PC-9 (cell line): ENCODE data around the gene SMTNL1. TPM values are rescaled to one million over a fixed set of nuclear protein-coding genes. Genes with fewer than 3 reads are reported as not detected.
A peak's percentile ranks its signal among the peaks of the same experiment; 100 is the strongest.

Experiments used
- BruUV-seq: library from RNA; stranded (reverse); fragments of 400-500 nt; replicated peaks from 2 replicates; lab custom pipeline; 2021; lab: Mats Ljungman, UMichigan
- CTCF ChIA-PET: fragments of 300-600 bp; sonication (Branson Sonifier 250); formaldehyde crosslinking; loops from one replicate; lab custom pipeline; 2022; ENCODE audit warnings: antibody characterized with exemption; lab: Charles Lee
- POLR2A ChIA-PET: fragments of 300-600 bp; sonication (Branson Sonifier 250); formaldehyde crosslinking; loops from one replicate; lab custom pipeline; 2022; ENCODE audit warnings: antibody characterized with exemption; ENCODE audit not compliant: unreplicated experiment; lab: Charles Lee
- DNase-seq, 2 experiments: peaks; one replicate each; pipeline versions ENCODE4 v3.0.0 to v3.0.0-alpha.2; 2015 to 2022; ENCODE audit warnings: mixed read lengths in 1 of 2
- H2AFZ ChIP-seq: fragments of 200-600 bp; sonication (generic); 2 replicates; pipeline ENCODE4 v1.8.1; 2017; ENCODE audit warnings: antibody characterized with exemption
- H3F3A ChIP-seq: fragments of 200-600 bp; sonication (generic); 2 replicates; pipeline ENCODE4 v1.8.1; 2017; ENCODE audit warnings: antibody characterized with exemption, mild to moderate bottlenecking, low read depth; ENCODE audit not compliant: insufficient read depth
- H3K27ac ChIP-seq: fragments of 200-600 bp; sonication (generic); 2 replicates; pipeline ENCODE4 v1.6.1; 2016; ENCODE audit warnings: mixed run types
- H3K27me3 ChIP-seq: fragments of 200-600 bp; sonication (generic); 2 replicates; pipeline ENCODE4 v1.6.1; 2016; ENCODE audit warnings: low read depth, mixed run types; ENCODE audit not compliant: insufficient read depth
- H3K36me3 ChIP-seq: fragments of 200-600 bp; sonication (generic); 2 replicates; pipeline ENCODE4 v1.6.1; 2016; ENCODE audit warnings: low read depth, mixed run types
- H3K4me1 ChIP-seq: fragments of 200-600 bp; sonication (generic); replicated peaks from 2 replicates; pipeline ENCODE4 v1.6.1; 2016; ENCODE audit warnings: mixed run types; ENCODE audit not compliant: insufficient read depth
- H3K4me2 ChIP-seq: fragments of 200-600 bp; sonication (generic); 2 replicates; pipeline ENCODE4 v1.6.1; 2017; ENCODE audit warnings: mixed run types
- H3K4me3 ChIP-seq: fragments of 200-600 bp; sonication (generic); 2 replicates; pipeline ENCODE4 v1.6.1; 2016; ENCODE audit warnings: mixed run types
- H3K79me2 ChIP-seq: fragments of 200-600 bp; sonication (generic); 2 replicates; pipeline ENCODE4 v1.6.1; 2017; ENCODE audit warnings: low read depth, mixed run types
- H3K9me2 ChIP-seq: fragments of 200-600 bp; sonication (generic); 2 replicates; pipeline ENCODE4 v1.8.1; 2017; ENCODE audit warnings: mild to moderate bottlenecking; ENCODE audit not compliant: insufficient read depth
- H3K9me3 ChIP-seq: fragments of 200-600 bp; sonication (generic); 2 replicates; pipeline ENCODE4 v1.8.1; 2016; ENCODE audit warnings: low read depth; ENCODE audit not compliant: insufficient read depth
- H4K20me1 ChIP-seq: fragments of 200-600 bp; sonication (generic); 2 replicates; pipeline ENCODE4 v1.8.1; 2017; ENCODE audit not compliant: insufficient read depth
- CTCF ChIP-seq: fragments of 200-600 bp; sonication (generic); conservative IDR thresholded peaks from 2 replicates; pipeline ENCODE4 v1.6.1; 2017; ENCODE audit warnings: mixed run types, antibody characterized with exemption, mild to moderate bottlenecking, moderate library complexity
- EZH2 ChIP-seq: fragments of 200-600 bp; sonication (generic); IDR thresholded peaks from 2 replicates; pipeline ENCODE4 v1.8.0; 2017; ENCODE audit warnings: antibody characterized with exemption, low read depth
- intact Hi-C: fragments of 100-400 bp; cut with micrococcal nuclease; formaldehyde crosslinking; loops from one replicate; pipeline ENCODE4 v1.10.0; 2022; ENCODE audit not compliant: unreplicated experiment
- total RNA-seq: library from RNA; stranded (reverse); gene quantifications from 2 replicates; pipeline ENCODE4 v1.2.3, GENCODE V29; 2021

The SMTNL1 gene
- total RNA-seq, 1 experiment from 2014 or later, result not detected

- peaks cover 57% of the 10 kb centered on the region for H3K4me1 ChIP-seq
- no TSS peak for BruUV-seq
- H3K79me2 ChIP-seq, result no peaks in the 10 kb centered on the region
- no peak overlapping the region for H3K27ac ChIP-seq
- ChIA-PET CTCF (no interaction called here), POLR2A (no interaction called here)
- intact Hi-C loops, result no loop called here
- no peaks in the 10 kb centered on the region for H4K20me1 ChIP-seq
- peak overlapping the region; percentile 93 for H3K4me2 ChIP-seq
- no peaks in the 10 kb centered on the region for H3K27me3 ChIP-seq
- peaks cover 27% of the 10 kb centered on the region for H3F3A ChIP-seq
- H3K36me3 ChIP-seq, result no peaks in the 10 kb centered on the region
- TF ChIP-seq EZH2, result no peak
- TF ChIP-seq CTCF, result no peak
- H2AFZ ChIP-seq, result peak overlapping the region; percentile 76; the same call in 1 of the 2 replicates
- H3K9me2 ChIP-seq, result no peaks in the 10 kb centered on the region
- no peak for DNase-seq
- peak overlapping the region; percentile 52; the same call in 1 of the 2 replicates for H3K4me3 ChIP-seq
- H3K9me3 ChIP-seq, result no peaks in the 10 kb centered on the region
Measured at GRCh38 chr11:57499983-57500461, 37.4 kb upstream of the SMTNL1 start.

GRCh38 chr11:57500515-57500914 lies 36.9 kb upstream of the SMTNL1 start:
- intact Hi-C loops, result no loop called here
- H3K27me3 ChIP-seq, result no peaks in the 10 kb centered on the region
- BruUV-seq, result no TSS peak
- no peak overlapping the region for H2AFZ ChIP-seq
- H3K27ac ChIP-seq, result no peak overlapping the region
- CTCF ChIA-PET, result no interaction called here
- H3K4me1 ChIP-seq, result peaks cover 57% of the 10 kb centered on the region
- no peak overlapping the region for H3K4me3 ChIP-seq
- DNase-seq, result no peak
- H3K4me2 ChIP-seq, result peak overlapping the region; percentile 93; the same call in 1 of the 2 replicates
- H3K9me3 ChIP-seq, result no peaks in the 10 kb centered on the region
- H3K79me2 ChIP-seq, result no peaks in the 10 kb centered on the region
- no peaks in the 10 kb centered on the region for H3K9me2 ChIP-seq
- H3K36me3 ChIP-seq, result no peaks in the 10 kb centered on the region
- H3F3A ChIP-seq, result peaks cover 27% of the 10 kb centered on the region
- H4K20me1 ChIP-seq, result no peaks in the 10 kb centered on the region
- POLR2A ChIA-PET, result no interaction called here
- TF ChIP-seq CTCF, result no peak
- no peak for TF ChIP-seq EZH2

GRCh38 chr11:57500926-57501325 lies 36.5 kb upstream of the SMTNL1 start:
- TF ChIP-seq CTCF (no peak), EZH2 (no peak)
- intact Hi-C loops, result no loop called here
- Histone ChIP-seq H3K27me3 (no peaks in the 10 kb centered on the region), H3K79me2 (no peaks in the 10 kb centered on the region), H3K27ac (no peak overlapping the region), H4K20me1 (no peaks in the 10 kb centered on the region), H3F3A (peaks cover 27% of the 10 kb centered on the region), H3K4me1 (peaks cover 57% of the 10 kb centered on the region), H3K9me3 (no peaks in the 10 kb centered on the region), H3K4me2 (no peak overlapping the region), H2AFZ (no peak overlapping the region), H3K36me3 (no peaks in the 10 kb centered on the region), H3K9me2 (no peaks in the 10 kb centered on the region), H3K4me3 (no peak overlapping the region)
- DNase-seq, result no peak
- ChIA-PET POLR2A (no interaction called here), CTCF (interaction anchor here (2.1 kb wide), 1 partner anchor 8 kb away, joined by 22 read pairs; no protein-coding TSS in a partner anchor)
- BruUV-seq, result no TSS peak
